B cell (primary cell): ENCODE results near the gene PTH2R. TPM values are rescaled to one million over a fixed set of nuclear protein-coding genes. Genes with fewer than 3 reads are reported as not detected.
"Not testable (repeated sequence)": the region's sequence is repeated elsewhere in the genome, so short reads cannot be mapped to it uniquely, and the experiment has no call there.

Experiments used
- ATAC-seq: fragments of 200-7000 bp; cut with Tn5 transposase; one replicate; pipeline ENCODE4 v1.10.0; 2021; ENCODE audit warnings: low read depth, mild to moderate bottlenecking, moderate number of reproducible peaks, moderate library complexity
- CTCF ChIA-PET: fragments of 350-600 bp; sonication (Branson Sonifier 250); formaldehyde crosslinking; loops from one replicate; lab custom pipeline; 2021; ENCODE audit warnings: antibody characterized with exemption, inconsistent platforms; lab: Charles Lee
- POLR2A ChIA-PET: fragments of 350-600 bp; sonication (Branson Sonifier 250); formaldehyde crosslinking; loops from one replicate; lab custom pipeline; 2021; ENCODE audit warnings: antibody characterized with exemption; lab: Charles Lee
- DNase-seq: peaks from one replicate; pipeline ENCODE4 v3.0.0; 2013
- H2AFZ ChIP-seq: 2 replicates; pipeline ENCODE4 v1.6.1; 2012; ENCODE audit warnings: mild to moderate bottlenecking, low read depth, low read length; ENCODE audit not compliant: insufficient read depth, poor library complexity, severe bottlenecking
- H3K27ac ChIP-seq, 2 donors: 1 replicate in 1 of 2; 2 replicates in 1 of 2; pipeline ENCODE4 v1.5.1; 2012 to 2013; ENCODE audit warnings: low read length in 2 of 2, mild to moderate bottlenecking in 2 of 2, moderate library complexity in 1 of 2
- H3K27me3 ChIP-seq, 4 experiments: fragments of 200-600 bp in 1 of 4; sonication (generic) in 1 of 4; replicated peaks in 1 of 4; 1 replicate in 2 of 4; 2 replicates in 2 of 4; pipeline versions ENCODE4 v1.6.1 to v1.7.0; 2013 to 2016; ENCODE audit warnings: low read length in 3 of 4, mild to moderate bottlenecking in 2 of 4, mixed read lengths in 1 of 4, moderate library complexity in 1 of 4; ENCODE audit not compliant: insufficient read depth in 4 of 4, control insufficient read depth in 3 of 4; ENCODE audit errors: control extremely low read depth in 1 of 4
- H3K36me3 ChIP-seq, 2 experiments: replicated peaks in 1 of 2; 1 replicate in 1 of 2; 2 replicates in 1 of 2; pipeline versions ENCODE4 v1.6.1 to v1.7.1; 2013; ENCODE audit warnings: low read length in 1 of 2; ENCODE audit not compliant: insufficient read depth in 2 of 2, control insufficient read depth in 1 of 2; ENCODE audit errors: control extremely low read depth in 1 of 2, extremely low read depth in 1 of 2
- H3K4me1 ChIP-seq, 2 donors: fragments of 200-600 bp in 1 of 2; sonication (generic) in 1 of 2; 1 replicate in 1 of 2; 2 replicates in 1 of 2; pipeline versions ENCODE4 v1.5.1 to v1.6.1; 2013 to 2017; ENCODE audit warnings: low read length in 2 of 2; ENCODE audit not compliant: control insufficient read depth in 2 of 2, insufficient read depth in 2 of 2
- H3K4me2 ChIP-seq: replicated peaks from 2 replicates; pipeline ENCODE3; 2012; ENCODE audit warnings: mild to moderate bottlenecking, low read depth, low read length; ENCODE audit not compliant: poor library complexity, severe bottlenecking
- H3K4me3 ChIP-seq, 5 experiments: fragments of 200-600 bp in 1 of 5; sonication (generic) in 1 of 5; 1 replicate in 3 of 5; 2 replicates in 2 of 5; pipeline versions ENCODE4 v1.5.1 to v1.7.0; 2011 to 2016; ENCODE audit warnings: low read length in 4 of 5, mild to moderate bottlenecking in 4 of 5, low read depth in 2 of 5, control low read depth in 1 of 5, moderate library complexity in 1 of 5; ENCODE audit not compliant: insufficient read depth in 1 of 5; ENCODE audit errors: control extremely low read depth in 1 of 5, extremely low read depth in 1 of 5
- H3K79me2 ChIP-seq: fragments of 200-600 bp; sonication (generic); one replicate; pipeline ENCODE4 v1.6.0; 2016; ENCODE audit warnings: low read length; ENCODE audit not compliant: control insufficient read depth, insufficient read depth
- H3K9ac ChIP-seq: fragments of 200-600 bp; sonication (generic); 2 replicates; pipeline ENCODE4 v1.6.1; 2017; ENCODE audit warnings: mild to moderate bottlenecking, low read length, moderate library complexity
- H3K9me3 ChIP-seq, 3 donors: one replicate each; pipeline versions ENCODE4 v1.6.1 to v1.7.1; 2013; ENCODE audit warnings: low read length in 2 of 3; ENCODE audit not compliant: control insufficient read depth in 2 of 3, insufficient read depth in 1 of 3; ENCODE audit errors: control extremely low read depth in 1 of 3
- H4K20me1 ChIP-seq: 2 replicates; pipeline ENCODE4 v1.6.0; 2012; ENCODE audit warnings: mild to moderate bottlenecking, low read length; ENCODE audit not compliant: insufficient read depth, control insufficient read depth, poor library complexity, severe bottlenecking
- H3K27ac Mint-ChIP-seq: one replicate; pipeline ENCODE4 v1.8.0; 2021; ENCODE audit warnings: mixed read lengths
- H3K27me3 Mint-ChIP-seq: one replicate; pipeline ENCODE4 v1.8.0; 2021; ENCODE audit warnings: mixed read lengths
- H3K4me1 Mint-ChIP-seq: one replicate; pipeline ENCODE4 v1.8.0; 2021; ENCODE audit warnings: mixed read lengths
- H3K4me3 Mint-ChIP-seq: one replicate; pipeline ENCODE4 v1.8.0; 2021; ENCODE audit warnings: mixed read lengths
- H3K9me3 Mint-ChIP-seq: one replicate; pipeline ENCODE4 v1.8.0; 2022; ENCODE audit warnings: mixed read lengths; ENCODE audit not compliant: insufficient read depth
- CTCF ChIP-seq: fragments of 200-600 bp; IDR thresholded peaks from one replicate; pipeline ENCODE4 v1.8.0; 2022; ENCODE audit warnings: antibody characterized with exemption, mild to moderate bottlenecking
- EZH2 ChIP-seq: IDR thresholded peaks from 2 replicates; pipeline ENCODE4 v1.6.1; 2012; ENCODE audit warnings: borderline replicate concordance, low read depth, mild to moderate bottlenecking, moderate library complexity, low read length; ENCODE audit not compliant: insufficient read depth, poor library complexity, severe bottlenecking
- WGBS: methylation state at CpG from one replicate; pipeline ENCODE4 v1.1.5; 2013; ENCODE audit warnings: missing lambda C conversion rate; ENCODE audit not compliant: insufficient coverage; 5-methylcytosine and 5-hydroxymethylcytosine counted together
- intact Hi-C: fragments of 100-400 bp; cut with micrococcal nuclease; formaldehyde crosslinking; loops from one replicate; pipeline ENCODE4 v1.10.0; 2022
- polyA plus RNA-seq: library from polyadenylated mRNA; depleted of rRNA; stranded (reverse); fragments of >200 nt; gene quantifications from 2 replicates; pipeline ENCODE4 v1.2.3, GENCODE V29; 2012
- total RNA-seq, 2 donors: library from RNA; stranded (reverse); fragments of 120-200 nt in 1 of 2; gene quantifications; 1 replicate in 1 of 2; 2 replicates in 1 of 2; pipeline versions ENCODE4 v1.2.3 to v1.2.4, GENCODE V29; 2013 to 2022

The PTH2R gene
- total and polyA plus RNA-seq, 2 donors (not counting 1 experiment from before 2014, with no cell fraction given), result 0.34 to 0.84 TPM

GRCh38 chr2:208375491-208376068, 31.0 kb upstream of the PTH2R start:
- H3K27ac Mint-ChIP-seq, result no peak overlapping the region
- CTCF ChIA-PET, result interaction anchor here (1.5 kb wide), 1 partner anchor 11 kb away, joined by 4 read pairs; no protein-coding TSS in a partner anchor
- DNase-seq, result no peak

GRCh38 chr2:208377344-208377860, 29.2 kb upstream of the PTH2R start:
- intact Hi-C loops, H3K9me3 ChIP-seq, CTCF ChIA-PET, H3K9ac ChIP-seq, H3K4me1 Mint-ChIP-seq, DNase-seq, H4K20me1 ChIP-seq, H3K36me3 ChIP-seq, H3K9me3 Mint-ChIP-seq, H3K27me3 ChIP-seq, H3K4me3 Mint-ChIP-seq, H2AFZ ChIP-seq, ATAC-seq, POLR2A ChIA-PET, H3K79me2 ChIP-seq, H3K27ac ChIP-seq, H3K27ac Mint-ChIP-seq, H3K4me3 ChIP-seq, H3K4me1 ChIP-seq, H3K4me2 ChIP-seq: not testable (repeated sequence)
- peaks cover 27% of the 10 kb centered on the region for H3K27me3 Mint-ChIP-seq
- WGBS, result 81% methylated on average over 8 of the region's 40 CpGs

More at GRCh38 chr2:208375491-208376068, 31.0 kb upstream of the PTH2R start:
- H3K4me3 ChIP-seq, result no peak overlapping the region
- TF ChIP-seq EZH2 (no peak), CTCF (no peak)
- H3K79me2 ChIP-seq, result no peaks in the 10 kb centered on the region
- H3K27me3 ChIP-seq, result no peaks in the 10 kb centered on the region
- no peaks in the 10 kb centered on the region for H3K4me1 Mint-ChIP-seq
- POLR2A ChIA-PET, result no interaction called here
- intact Hi-C loops, result no loop called here
- H3K27ac ChIP-seq, result no peak overlapping the region
- H3K4me2 ChIP-seq, result no peak overlapping the region
- no CpG with 5 or more reads among the region's 1 CpG for WGBS
- H4K20me1 ChIP-seq, result no peaks in the 10 kb centered on the region
- H3K9me3 ChIP-seq, result no peaks in the 10 kb centered on the region
- H3K4me1 ChIP-seq, result no peaks in the 10 kb centered on the region
- H3K27me3 Mint-ChIP-seq, result peaks cover 22% of the 10 kb centered on the region
- no peaks in the 10 kb centered on the region for H3K36me3 ChIP-seq
- H3K9me3 Mint-ChIP-seq, result no peaks in the 10 kb centered on the region
- H3K9ac ChIP-seq, result no peak overlapping the region
- H2AFZ ChIP-seq, result no peak overlapping the region
- ATAC-seq, result no peak
- no peak overlapping the region for H3K4me3 Mint-ChIP-seq
